K562 treated with DMSO at 1 percent for 12 hours (cell line): Measurements from ENCODE around the gene C19orf25. TPM values are rescaled to one million over a fixed set of nuclear protein-coding genes. Genes with fewer than 3 reads are reported as not detected.

ENCODE experiments used
- total RNA-seq: library from RNA; unstranded; fragments of 300-600 nt; gene quantifications from 2 replicates; pipeline ENCODE4 v1.2.3, GENCODE V29; 2022; ENCODE audit not compliant: insufficient read depth

The C19orf25 gene
- 30.4 and 46.1 TPM in 2 replicates for total RNA-seq

DNA sequence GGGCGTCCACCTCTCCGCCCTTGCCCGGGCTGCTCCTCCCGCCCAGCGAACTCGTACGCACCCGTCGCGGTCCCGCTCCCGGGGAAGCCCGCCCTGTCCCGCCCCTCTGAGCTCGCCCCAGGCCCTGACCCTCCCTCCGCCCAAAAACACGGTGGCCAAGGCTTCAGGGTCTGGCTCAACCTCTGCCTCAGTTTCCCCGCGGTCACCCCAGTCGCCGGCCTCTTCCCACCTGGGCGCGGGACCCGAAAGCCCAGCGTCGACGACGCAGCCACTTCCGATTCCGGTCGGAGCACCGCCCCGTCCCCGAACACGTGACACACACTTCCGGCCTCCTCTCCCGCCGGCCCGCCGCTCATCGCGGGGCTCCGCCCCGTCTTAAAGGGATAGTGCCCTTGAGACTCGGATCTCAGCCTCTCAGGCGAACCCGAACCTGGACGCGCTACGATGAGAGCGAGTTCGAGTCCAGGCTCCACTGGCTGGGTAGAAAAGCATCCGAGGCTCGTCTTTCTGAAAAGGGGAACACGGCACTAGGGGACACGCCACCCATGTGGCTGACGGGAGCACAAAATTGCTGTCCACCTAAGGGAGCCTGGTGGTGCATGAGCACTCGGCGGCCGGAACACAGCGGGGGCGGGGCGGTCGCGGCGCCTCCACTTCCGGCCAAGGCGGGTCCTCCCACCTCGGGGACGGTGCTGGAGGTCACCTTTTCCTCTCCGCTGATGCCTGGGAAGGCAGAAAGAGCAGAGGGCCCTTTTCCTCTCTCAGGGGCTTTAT is at the start of gene C19orf25:
Gene C19orf25, minus strand, starts transcription at position 282 of the 774 bp plus-strand sequence. CDS start 312 bp downstream, outside the sequence.

DNA sequence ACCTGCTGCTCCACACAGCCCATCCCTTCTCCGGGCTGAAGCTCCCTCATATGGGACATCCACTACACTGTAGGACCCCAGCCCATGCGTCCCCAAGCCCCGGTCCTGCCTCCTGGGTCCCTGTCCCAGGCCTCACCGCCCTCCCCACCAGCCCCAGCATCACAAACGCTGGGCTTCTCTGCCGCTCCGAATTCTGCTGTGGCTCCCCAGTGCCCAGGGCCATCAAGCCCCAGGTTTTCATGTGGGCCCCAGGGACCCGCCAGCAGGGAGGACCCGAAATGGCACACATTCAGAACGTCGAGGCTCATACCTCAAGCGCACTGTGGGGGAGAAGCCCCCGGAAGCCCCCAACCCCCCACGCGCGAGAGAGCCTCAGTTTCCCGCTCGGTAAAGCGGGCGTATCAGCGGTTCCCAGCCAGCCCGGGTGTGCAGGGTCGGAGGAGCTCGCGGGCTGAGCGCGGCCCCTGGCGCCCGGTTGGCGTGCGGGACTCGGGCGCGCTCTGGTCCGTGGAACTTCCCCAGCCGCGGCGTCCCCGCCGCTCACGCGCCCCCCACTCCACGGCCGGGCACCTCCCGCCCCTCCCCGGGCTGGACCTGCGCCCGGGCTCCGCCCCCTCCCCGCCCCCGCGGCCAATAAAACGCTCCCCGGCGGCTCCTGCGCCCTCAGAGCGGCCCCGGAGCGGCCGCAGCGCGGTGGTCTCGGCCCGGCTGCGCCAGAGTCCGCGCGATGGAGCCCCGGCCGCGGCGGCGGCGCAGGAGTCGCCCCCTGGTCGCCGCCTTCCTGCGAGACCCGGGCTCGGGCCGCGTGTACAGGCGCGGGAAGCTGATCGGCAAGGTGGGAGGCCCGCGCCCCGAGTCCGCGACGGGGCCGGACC is 44.6 kb upstream of the C19orf25 start, which contains the start of gene PLK5:
Gene PLK5, plus strand, starts transcription at position 666 of the 875 bp plus-strand sequence. CDS start 2,920 bp downstream, outside the sequence.

DNA sequence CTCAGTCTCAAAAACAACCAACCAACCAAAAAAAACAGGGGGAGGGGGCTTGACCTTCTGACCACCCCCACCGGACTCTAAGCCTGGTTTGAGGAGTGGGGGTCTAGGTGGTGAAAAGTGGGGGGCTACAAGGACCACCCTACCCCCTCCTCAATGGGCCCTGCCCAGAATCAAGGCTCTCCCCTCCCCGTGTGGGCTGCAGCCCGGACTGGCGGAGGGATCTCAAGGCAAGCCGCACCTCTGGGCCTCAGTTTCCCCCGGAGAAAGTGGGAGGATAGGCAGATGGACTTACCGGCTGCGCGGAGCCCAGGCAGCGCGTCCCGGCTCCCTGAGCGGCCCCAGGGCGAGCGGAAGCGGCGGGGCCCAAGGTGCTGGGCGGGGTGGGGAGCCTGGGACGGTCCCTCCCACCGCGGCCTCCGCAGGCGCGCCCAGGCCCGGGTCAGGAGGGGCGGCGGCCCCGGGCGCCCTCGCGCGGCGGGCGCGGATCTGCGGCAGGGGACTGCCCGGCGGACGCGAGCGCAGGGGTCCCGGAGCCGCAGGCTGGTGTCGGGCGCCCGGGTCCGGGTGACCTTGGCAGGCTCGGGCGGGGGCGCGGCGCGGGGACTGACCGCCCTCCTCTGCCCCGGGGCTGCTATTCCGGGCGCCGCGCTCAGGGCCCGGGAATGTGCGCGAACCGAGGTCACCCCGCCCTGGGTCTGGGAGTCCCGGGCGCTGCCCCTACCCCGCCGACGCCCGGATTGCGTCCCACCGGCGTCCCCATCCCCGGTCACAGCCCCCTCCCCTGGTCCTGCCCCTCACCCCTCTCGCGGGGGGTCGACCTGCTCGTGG is 33.9 kb upstream of the C19orf25 start, which contains the start of gene ADAMTSL5:
Gene ADAMTSL5, minus strand, starts transcription at position 349 of the 828 bp plus-strand sequence. CDS start 2,076 bp downstream, outside the sequence.

DNA sequence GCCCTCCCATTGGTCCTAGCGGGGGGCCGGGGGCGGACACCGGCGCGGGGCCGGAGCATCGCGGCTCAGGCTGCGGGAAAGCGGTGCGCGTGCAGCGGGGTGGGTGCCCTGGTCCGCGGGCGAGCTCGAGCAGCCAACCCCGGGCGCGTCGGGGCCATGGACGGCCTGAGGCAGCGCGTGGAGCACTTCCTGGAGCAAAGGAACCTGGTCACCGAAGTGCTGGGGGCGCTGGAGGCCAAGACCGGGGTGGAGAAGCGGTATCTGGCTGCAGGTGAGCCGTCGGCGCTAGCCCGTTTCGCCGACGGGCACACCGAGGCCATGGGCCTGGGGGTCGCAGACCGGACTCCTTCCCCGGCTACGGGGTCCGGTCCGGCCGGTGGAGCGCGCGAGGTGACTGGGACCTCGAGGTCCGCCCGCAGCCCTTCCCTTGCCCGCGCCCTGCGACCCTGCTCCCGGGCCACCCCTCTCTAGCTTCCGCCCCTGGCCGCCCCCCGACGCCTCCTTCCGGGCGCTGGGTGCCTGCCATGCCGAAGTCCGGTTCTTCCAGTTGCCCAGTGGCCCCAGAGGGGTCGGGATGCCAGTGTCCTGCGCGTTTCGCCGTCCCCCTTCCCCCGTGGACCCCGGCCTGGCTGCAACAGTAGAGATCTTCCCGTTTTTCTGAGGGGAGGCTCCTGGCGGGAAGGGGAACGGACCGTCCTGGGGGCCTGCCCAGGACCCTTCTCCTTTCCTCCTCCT is 12.3 kb upstream of the C19orf25 start, which contains the start of gene REEP6:
Gene REEP6, plus strand, starts transcription at position 68 of the 735 bp plus-strand sequence. Its CDS starts 89 bp downstream, at position 157.

DNA sequence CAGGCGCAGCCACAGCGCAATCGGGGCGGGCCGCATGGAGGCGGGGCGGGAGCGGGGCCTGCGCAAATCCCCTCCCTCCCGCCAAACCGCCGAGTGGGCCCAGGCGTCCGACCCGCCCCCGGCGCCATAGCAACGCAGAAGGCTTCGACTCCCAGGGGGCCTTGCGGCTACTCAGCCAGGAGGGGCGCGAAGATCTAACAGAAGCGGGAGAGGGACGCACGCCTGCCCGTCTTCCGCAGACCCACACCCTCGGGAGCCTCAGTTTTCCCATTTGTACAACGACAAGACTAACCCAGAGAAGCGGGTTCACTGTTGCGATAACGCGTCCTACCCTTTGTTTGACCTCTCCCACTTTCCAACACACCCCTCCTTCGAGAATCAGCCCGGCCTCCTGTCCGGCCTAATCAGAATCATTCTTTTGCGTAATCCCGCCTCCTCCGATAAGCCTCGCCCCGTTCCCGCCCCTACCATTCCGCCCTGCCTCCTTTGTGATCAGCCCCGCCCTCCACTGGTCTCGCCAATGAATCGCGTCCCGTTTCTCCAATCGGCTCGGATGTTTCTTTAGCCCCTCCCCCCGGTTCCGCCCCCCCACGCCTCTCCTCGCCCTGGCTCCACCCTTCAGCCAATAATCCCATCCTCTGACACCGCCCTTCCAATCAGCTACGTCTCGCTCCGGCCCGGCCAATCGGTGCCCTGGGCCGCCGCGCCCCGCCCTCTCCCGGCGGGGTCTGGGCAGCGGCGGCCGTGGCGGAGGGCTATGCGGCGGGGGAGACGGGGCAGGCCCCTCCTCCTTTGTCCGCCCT is 11.5 kb upstream of the C19orf25 start, which contains the start of gene PCSK4:
Gene PCSK4, minus strand, starts transcription at position 40 of the 803 bp plus-strand sequence. Its CDS starts 4 bp downstream, at position 36.

DNA sequence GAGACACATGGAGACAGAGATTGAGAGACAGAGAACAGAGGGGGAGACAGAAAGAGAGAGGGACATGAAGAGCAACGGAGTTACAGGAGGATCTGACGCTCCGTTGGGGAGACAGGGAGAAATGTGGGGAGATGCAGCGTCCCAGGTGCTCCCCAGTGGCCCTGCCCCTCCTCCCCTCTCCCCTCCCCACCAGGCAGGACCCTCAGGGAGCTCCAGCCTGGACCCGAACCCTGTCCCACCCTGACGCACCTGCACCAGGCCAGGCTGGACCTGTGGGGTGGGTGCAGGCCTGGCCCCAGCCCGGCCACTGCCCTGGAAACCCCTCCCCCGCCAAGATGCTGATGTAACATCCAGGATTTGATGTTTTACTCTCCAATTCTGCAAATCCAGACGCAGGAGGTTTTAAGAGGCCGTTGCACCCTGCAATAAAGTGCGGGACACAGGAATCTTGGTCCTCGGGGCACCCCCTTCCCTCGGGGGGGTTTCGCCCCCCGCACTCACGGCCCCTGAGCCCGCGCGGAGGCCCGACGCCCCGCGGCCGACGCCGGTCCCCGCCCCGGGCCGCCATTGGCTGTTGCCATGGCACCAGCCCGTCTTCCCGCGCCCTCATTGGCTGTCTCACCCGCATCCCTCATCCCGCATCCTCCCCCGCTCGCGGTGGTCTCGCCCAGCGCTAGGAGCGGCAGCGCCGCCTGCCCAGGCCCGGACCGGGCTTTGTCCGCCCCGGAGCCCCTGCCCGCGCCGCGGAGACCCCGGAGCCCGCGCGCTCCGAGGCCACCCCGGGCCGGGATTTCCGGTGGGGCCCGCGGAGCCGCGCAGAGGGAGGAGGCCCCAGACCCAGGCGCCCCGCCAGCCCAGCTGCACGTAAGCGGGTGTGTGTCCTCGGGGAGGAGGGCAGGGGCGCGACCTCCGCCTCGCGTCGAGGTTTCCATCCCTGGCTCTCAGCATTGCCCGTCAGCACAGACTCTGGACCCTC is 29.3 kb downstream of the C19orf25 start, which contains the start of gene APC2:
Gene APC2, plus strand, starts transcription at position 655 of the 976 bp plus-strand sequence. CDS start 2,881 bp downstream, outside the sequence.

DNA sequence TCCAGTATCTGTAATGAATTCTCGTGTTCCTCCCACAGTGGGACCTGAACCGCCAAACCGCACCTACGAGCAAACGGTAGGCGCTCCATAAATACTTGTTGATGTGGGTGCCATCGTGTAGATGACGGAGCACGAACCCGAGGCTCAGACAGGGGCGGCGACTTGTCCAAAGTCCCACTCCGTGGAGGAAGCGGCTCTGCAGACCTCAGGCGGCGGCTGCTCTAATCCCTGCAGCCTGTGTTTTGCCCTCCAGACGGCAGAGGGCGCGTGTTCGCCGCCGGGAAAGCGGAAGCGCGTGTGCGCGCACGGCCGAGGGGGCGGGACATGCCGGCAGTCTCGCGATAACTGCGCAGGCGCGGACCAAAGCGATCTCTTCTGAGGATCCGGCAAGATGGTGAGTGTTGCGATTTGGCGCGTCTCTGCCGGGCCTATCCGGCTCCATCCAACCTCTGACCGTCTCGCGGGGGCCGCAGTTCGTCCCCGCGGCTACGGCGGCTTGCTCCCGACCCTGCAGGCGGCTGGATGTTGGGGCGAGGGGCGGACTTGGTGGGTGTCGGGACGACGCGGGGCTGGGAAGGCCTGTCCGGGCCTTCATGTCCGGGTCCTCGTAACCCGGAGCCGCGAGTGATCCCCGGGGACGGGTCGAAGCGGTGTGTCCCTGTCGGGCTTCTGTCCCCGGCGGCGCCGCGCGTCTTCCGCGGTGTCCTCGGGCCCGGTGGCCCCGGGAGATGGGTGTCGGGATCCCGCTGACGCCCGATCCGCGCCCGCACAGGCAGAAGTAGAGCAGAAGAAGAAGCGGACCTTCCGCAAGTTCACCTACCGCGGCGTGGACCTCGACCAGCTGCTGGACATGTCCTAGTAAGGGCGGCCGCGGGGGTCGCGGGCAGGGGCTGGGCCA is 40.7 kb downstream of the C19orf25 start, which contains the start of gene RPS15:
Gene RPS15, plus strand, starts transcription at position 362 of the 898 bp plus-strand sequence. Its CDS starts 30 bp downstream, at position 392.

Other genes with a start within 250 kb of the C19orf25 start
- gene CBARP, start 241.2 kb downstream of the C19orf25 start, total RNA-seq: 5.0 and 7.4 TPM in 2 replicates
- gene ATP5F1D, start 237.5 kb downstream of the C19orf25 start, total RNA-seq: 293 and 447 TPM in 2 replicates
- gene MIDN, start 230.6 kb downstream of the C19orf25 start, total RNA-seq: 28.3 and 68.2 TPM in 2 replicates
- gene CIRBP, start 209.9 kb downstream of the C19orf25 start, total RNA-seq: 119 and 138 TPM in 2 replicates
- gene FAM174C, start 203.7 kb downstream of the C19orf25 start, total RNA-seq: 61.8 and 96.0 TPM in 2 replicates
- gene EFNA2, start 193.3 kb downstream of the C19orf25 start, total RNA-seq: not detected in 2 replicates
- 307 and 468 TPM in 2 replicates for gene NDUFS7, start 95.3 kb downstream of the C19orf25 start, total RNA-seq
- 43.2 and 56.4 TPM in 2 replicates for gene GAMT, start 77.7 kb downstream of the C19orf25 start, total RNA-seq
- gene DAZAP1, start 71.6 kb downstream of the C19orf25 start, total RNA-seq: 92.5 and 122 TPM in 2 replicates
- 5,123 and 6,382 TPM in 2 replicates for gene RPS15, start 40.8 kb downstream of the C19orf25 start, total RNA-seq
- 1.0 TPM in 1 of 2 replicates, not detected in the other for gene APC2, start 29.1 kb downstream of the C19orf25 start, total RNA-seq
- 3.8 TPM in 2 replicates for gene PCSK4, start 11.1 kb upstream of the C19orf25 start, total RNA-seq
- gene REEP6, start 12.0 kb upstream of the C19orf25 start, total RNA-seq: 45.7 and 46.9 TPM in 2 replicates
- gene ADAMTSL5, start 33.8 kb upstream of the C19orf25 start, total RNA-seq: 7.4 and 8.0 TPM in 2 replicates
- not detected in 2 replicates for gene PLK5, start 44.9 kb upstream of the C19orf25 start, total RNA-seq
- gene MEX3D, start 89.1 kb upstream of the C19orf25 start, total RNA-seq: 22.5 and 30.1 TPM in 2 replicates
- 101 and 130 TPM in 2 replicates for gene MBD3, start 113.7 kb upstream of the C19orf25 start, total RNA-seq
- gene UQCR11, start 126.2 kb upstream of the C19orf25 start, total RNA-seq: 63.8 and 106 TPM in 2 replicates
- 47.2 and 94.8 TPM in 2 replicates for gene TCF3, start 173.4 kb upstream of the C19orf25 start, total RNA-seq